Putamen (tissue), 1 donor: ENCODE measurements around the gene SMPD3.
"Not testable (repeated sequence)": the region's sequence is repeated elsewhere in the genome, so short reads cannot be mapped to it uniquely, and the experiment has no call there.

ENCODE experiments used
- DNase-seq: peaks from one replicate; pipeline ENCODE4 v3.0.0-alpha.2; 2016; ENCODE audit warnings: low spot score

SMPD3 gene

DNA sequence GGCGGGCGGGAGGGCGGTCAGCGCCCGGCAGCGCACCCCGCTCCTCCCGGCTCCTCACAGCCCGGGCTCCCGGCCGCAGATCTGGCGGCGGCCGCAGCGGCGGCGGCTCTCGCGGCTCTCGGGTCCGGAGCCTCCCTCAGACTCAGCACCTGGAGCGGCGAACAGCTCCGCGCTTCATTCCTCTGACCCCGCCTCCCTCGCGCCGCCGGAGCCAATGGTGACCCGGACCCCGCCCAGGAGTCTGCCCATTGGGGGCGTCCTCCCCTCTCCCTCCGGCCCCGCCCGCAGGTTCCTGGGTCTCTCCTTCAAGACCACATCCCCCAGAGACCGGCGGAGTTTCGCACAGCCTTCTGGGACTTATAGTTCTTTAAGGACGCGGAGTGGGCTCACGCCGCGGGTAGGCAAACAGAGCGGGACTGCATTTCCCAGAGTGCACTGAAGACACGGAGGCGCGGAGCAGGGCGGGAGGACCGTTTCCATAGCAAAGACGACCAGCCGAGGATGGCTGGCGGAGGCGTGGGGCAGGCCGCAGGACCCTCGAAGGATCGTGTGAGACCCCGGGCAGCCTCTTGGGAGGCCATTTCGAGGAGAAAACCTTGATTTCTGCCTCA lies at the start of gene SMPD3:
TSS of gene SMPD3 (minus strand) at position 149 of the 611 bp plus-strand sequence. CDS start 76,327 bp downstream, outside the sequence.
- peak; percentile 100 for DNase-seq

DNA sequence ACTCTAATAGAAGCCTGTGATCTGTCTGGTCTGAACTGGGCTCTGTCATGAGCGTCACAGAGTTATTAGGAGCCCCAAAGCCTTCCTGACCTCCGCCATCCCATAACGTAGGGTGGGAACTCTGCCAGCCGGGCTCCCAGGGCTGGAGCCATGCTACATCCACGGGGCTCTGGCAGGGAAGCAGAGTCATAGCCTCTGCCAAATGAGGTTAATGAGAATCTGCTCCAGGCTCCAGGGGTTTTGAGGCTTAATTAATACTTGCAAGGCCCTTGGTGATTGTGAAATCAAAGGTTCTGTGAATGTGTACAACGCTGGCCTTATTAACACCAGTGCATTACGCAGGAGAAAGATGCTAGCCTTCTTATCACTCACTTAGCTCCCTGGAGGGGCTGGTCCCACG lies 48.4 kb upstream of the SMPD3 start:
- DNase-seq = no peak

DNA sequence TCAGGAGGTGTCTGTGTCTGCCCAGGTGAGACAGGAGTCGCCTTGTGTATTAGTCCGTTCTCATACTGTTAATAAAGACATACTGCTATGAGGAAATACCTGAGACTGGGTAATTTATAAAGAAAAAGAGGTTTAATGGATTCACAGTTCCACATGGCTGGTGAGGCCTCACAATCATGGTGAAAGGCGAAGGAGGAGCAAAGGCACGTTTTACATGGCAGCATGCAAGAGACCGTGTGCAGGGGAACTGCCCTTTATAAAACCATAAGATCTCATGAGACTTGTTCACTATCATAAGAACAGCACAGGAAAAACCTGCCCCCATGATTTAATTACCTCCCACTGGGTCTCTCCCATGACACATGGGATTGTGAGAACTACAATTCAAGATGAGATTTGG lies 46.0 kb upstream of the SMPD3 start:
- DNase-seq = not testable (repeated sequence)

DNA sequence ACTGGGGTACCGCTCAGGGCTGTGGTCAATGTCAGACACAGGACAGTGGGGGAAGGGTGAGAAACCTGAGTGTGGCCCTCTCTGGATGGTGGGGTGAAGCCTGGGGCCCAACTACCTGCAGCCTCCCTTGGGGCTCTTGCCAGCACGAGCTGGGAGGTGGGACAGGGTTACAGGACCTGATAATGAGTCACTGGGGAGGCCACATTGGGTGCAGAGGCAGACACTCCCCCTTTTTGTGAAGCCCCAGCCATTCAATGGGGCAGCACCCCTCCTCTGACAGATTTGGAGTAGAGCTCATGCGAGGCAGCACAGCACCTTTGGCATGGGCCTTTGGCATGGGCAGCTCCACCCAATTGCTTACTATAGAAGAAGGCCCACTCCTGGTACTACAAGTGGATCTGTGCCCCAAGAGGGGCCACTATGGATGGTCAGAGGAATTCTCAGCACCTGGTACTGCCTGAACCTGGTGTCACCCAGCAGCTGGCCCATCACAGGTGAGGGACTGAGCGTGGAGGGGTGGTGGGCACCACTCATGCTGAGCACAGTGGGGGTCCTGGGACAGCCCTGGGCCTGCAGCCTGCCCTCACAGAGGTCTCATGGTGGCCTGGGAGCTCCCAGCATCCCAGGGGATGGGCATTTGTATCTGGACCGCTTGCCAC lies 45.2 kb upstream of the SMPD3 start:
- no peak for DNase-seq

DNA sequence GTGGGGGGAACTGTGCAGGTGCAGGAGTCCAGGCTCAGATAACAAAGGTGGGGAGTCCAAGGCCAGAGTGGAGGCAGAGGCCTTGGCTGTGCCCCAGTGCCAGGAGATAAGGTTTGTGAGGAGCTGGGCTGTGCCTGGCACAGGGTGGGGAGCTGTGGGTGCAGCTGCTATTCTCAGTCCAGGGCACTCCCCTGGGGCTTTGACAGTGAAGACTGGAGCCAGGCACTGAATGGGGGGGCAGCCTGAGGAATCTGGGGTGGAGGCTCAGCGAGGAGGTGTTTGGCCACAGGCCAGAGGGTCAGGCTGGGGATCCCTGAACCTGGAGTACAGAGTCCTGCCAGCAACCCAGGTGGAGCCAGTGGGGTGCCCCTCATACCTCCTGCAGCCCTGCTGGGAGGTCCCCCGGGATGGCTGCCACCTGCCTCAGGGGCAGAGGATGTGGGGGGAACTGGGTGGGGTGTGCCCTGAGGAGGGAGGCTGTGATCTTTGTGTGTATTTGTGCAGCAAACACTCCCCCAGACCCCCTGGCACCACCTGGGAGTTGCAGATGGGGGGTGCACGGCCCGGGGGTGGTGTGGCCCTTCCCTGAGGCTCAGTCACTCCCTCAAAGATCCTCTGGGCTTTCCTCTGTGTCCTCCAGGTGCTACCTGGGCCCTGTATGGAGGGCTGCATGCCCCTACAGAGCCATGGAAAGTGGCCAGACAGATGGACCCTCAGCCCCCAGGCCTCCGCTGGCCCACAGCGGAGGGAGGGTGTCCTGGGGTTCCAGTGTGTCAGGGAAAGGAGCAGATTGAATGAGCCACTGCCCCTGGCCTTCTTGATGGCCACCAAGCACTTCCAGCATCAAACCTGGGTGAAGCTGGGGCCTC lies 44.5 kb upstream of the SMPD3 start:
- DNase-seq = no peak

DNA sequence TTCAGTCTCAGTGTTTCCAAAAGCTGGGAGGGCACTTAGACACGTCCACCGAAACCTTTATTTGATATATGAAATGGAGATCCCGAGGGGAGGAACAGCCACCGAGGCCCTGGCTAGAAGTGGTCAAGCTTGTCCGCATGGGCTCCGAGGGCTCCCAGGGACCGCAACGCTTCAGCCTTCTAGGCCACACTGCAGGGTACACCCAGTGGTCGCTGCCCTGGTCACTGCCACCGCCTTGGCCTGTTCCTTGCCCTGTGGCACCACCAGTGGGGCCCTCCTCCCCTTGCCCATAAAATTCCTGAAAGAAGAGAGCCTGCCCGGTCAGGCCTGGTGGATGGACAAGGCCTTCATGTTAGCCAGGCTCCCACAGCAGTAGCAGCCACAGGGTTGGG lies 43.8 kb upstream of the SMPD3 start:
- no peak for DNase-seq

DNA sequence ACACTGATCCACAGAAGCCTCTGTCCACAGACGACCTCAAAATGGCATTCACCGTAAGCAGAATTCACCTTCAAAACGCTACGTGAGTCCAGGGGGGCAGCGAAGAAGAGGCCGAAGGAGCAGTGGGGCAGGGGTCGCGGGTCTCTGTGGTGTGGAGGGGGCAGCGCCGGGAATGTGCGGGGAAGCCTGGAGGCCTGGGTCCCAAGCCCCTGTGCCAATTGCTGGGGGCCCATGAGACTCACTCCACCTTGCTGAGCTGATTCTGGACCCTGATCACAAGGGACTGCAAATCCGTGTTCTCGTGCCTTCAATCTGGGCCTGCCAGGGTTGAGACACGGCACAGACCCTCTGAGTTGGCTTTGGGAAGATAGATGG lies 43.3 kb upstream of the SMPD3 start:
- DNase-seq = no peak

DNA sequence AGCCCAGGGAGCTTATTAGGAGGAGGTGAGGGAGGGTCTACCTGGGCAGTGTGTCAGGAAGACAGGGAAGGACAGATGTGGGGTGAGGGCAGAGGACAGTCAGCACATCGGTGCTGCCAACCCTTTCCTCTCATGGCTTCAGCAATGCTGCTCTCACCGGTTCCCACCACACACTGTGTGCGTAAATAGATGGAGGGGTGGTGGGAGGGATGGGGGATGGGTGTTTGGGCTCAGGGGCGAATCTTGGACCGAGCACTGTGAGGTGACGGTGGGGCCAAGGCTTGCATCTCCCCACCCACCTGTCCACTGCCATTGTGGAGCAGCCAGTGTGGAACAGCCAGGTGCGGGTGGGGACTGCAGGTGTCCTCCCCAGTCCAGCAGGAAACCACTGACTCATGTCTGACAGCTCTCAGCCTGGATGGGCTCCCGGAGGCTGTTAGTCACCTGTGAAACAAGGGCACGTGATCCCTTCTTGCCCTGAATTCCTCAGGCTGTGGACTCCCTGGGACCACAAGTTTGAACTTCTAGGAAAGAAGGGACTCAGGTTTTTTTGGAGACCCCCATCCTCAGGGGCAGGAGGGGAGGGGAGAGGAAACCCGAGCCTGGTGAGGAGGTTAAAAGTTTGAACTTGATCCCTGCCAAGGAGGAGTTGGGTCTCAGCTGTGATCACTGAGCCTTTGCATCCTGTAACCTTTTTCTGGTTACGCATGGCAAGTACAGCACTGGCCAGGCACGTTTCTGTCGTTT lies 42.7 kb upstream of the SMPD3 start:
- no peak for DNase-seq

DNA sequence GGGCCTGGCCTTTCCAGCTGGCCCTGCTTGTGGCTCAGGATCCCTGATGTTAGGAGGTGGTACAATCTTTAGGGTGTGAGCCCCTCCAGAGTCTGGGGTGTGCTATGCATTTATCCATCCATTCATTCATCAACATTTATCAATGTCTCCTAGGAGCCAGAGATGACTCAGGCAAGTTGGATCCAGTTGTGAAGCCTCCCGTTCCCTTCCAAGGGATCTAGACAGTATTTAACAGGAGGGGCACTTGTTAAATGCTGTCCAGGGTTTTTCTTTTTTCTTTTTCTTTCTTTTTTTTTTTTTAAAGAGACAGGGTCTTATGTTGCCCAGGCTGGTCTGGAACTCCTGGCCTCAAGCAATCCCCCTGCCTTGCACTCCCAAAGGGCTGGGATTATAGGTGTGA lies 42.0 kb upstream of the SMPD3 start:
- no peak for DNase-seq

DNA sequence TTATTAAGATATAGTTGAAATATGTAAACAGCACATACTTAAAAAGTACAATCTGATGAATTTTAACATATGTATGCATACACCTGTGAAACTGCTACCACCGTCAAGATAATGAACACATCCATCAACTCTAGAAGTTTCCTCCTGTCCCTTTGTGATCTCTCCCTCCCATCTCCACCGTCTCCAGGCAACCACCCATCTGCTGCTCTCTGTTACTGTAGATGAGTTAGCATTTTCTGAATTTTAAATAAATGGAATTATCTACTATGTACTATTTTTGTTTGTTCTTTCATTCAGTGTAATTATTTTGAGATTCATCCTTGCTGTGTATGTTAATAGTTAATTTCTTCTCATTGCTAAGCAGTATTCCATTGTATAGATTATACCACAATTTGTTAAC lies 40.2 kb upstream of the SMPD3 start:
- no peak for DNase-seq

DNA sequence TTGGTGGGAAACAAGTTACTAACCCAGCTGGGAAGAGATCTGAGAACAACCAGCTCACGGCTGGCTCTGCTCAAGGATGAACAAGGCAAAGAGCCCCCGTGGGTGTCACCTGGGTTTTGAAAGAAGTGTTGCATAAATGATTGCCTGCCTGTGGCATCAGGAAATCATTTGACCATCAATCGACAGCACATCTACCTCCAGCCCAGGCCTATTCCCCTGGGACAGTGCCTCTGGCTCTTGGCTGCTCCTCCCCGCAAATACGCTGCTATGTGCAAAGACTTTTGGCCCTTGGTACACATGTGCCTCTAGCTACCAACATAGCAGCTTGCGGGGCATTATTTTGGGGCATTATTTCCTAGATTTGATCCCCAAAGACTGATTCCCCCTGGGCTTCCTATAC lies 39.4 kb upstream of the SMPD3 start:
- DNase-seq = no peak

DNA sequence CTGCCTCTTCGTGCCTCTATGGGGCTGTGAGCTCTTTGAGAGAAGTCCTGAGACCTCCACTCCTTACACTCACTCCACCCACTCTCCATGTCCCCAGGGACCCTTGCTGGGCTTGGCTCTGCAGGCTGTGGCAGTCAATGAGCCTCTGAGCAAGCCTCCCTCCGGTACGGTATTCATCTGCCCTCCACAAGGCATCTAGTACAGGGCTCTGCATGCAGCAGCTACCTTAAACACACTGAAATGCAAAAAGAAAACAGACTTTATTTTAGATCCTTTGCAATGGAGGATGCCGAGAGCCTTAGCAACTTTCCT lies 38.9 kb upstream of the SMPD3 start:
- DNase-seq = no peak

DNA sequence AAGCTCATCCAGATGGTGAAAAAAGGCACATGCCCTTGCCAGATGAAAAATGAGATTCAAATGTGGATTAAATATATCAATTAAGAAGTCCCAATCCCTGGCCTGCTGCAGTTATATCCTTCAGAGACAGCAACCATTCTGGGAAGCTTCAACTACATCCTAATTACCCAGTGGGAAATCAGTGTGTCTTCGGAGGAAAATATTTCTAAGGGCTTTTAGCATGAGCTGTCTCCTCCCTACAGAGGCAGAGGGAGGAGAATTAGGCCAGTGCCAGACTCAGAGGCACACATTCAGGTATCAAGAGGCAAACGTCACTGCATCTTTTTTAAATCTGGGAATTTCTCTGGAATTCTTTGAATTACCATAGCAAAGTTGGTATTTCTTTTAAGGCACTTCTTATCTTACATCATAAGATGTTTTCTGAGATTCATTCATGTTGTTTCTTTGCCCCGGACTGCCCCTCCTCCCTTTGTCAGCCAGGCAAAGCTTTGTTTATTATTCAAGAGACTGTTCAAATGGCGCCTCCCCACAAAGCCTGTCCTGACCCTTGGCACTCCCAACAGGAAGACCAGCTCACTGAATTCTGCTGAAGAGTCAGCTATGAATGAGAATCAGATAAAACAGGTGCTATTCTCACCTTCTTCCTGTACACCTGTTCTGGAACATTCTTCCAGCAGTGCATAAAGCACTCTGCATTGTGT lies 38.3 kb upstream of the SMPD3 start:
- no peak for DNase-seq

DNA sequence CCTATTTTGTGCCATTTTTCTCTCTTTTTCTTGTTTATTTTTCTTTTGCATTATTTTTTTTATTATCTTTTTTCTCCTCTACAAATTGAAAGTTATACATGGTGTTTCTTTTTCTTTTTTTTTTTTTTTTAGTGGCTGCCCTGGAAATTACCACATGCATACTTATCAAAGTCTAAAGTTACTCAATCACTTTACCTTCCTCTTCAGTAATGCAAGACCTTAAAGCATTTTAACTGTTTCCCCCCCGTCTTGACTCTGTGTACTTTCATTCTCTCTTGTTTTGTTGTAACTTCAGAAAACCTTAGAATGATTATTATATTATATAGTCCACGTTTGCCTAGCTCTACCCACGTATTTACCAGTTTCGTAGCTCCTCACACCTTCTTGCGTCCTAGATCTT lies 33.3 kb upstream of the SMPD3 start:
- DNase-seq = no peak

DNA sequence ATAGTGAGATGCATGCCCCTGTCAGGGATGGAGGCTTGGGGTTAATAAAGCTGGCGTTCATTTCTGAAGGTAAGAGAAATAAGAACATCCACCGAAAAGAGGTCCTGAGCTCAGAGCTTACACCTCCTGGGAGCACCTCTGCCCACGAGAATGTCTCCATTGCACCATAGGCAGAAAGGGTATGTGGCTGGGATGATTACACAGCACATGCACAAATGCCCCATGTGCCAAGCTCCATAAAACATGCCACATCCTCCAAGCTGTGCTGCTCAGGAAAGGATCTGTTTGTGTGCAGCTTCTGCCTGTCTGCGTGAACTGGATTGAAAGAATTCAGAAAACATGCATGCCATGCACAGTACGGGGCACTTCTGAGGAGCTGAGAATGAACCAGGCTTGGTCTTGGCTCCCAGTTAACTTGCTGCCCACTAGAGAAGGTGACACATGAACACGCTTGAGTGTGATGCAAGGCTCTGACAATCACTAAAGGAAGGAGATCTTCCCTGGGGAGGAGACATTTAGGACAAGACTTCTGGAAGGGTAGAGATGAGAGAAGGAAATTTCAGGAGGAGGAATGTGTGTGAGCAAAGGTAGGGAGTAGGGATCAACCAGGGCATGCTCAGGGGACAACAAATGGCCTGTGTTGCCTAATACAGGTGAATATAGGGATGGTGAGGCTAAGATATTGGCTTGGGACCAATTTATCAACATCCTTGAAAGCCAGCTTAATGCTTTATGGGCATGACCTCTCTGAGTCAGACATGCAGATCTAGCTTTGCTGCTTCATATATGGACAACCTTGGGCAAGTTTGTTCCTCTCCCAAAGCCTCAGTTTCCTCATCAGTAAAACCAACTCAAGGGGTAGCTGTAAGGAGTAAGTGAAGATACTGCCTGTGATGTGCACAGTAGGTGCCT lies 32.0 kb upstream of the SMPD3 start:
- no peak for DNase-seq

DNA sequence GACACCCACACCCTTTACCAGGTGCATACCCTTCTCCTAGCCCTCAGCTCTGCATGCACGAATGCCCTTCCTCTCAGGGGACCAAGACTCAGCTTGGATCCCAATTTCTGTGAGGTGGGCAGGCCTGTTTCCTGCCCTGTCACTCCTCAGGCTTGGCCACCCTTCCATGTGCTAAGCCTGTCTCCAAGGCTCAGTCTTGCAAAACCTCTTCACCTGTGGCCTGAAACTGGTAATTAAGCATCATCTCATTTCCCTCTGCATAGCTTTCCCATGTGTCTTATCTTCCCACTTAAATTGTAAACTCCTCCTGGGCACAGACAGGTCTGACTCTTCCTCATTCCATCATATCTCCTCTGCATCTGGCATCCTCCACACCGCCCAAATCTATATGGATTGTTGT lies 31.0 kb upstream of the SMPD3 start:
- DNase-seq = no peak

DNA sequence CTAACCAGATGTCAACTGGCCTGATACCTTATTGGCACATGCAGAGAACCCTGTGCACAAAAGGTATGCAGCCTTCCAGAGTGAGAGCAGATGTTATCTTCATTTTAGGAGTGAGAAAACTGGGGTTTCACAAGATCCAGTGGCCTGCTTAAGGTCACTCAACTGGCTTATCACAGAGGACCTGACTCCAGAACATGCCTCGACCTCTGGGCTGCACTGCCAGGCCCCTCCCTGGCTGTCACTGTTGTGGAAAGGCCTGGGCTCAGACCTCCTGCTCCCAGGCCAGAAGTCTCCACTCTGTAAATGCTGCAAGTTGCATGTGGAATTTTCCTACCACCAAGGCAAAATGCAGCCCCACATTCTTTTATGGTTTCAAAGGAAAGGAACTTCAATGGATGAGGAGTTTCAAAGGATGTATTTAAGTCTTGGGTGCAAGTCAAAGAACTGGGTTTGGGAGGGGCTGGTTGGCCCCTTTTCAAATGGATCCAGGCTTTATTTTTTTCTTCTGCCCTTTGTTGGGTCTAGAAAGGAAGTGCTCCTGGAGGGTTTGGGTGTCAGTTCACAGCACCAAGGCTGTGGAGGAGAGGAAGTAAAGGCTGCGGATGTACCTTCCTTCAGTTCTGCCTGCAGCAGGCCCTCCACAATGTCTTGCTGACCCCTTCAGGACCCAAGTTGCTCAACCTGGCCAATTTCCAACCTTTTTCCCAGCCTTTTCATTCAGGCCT lies 30.4 kb upstream of the SMPD3 start:
- DNase-seq = no peak

DNA sequence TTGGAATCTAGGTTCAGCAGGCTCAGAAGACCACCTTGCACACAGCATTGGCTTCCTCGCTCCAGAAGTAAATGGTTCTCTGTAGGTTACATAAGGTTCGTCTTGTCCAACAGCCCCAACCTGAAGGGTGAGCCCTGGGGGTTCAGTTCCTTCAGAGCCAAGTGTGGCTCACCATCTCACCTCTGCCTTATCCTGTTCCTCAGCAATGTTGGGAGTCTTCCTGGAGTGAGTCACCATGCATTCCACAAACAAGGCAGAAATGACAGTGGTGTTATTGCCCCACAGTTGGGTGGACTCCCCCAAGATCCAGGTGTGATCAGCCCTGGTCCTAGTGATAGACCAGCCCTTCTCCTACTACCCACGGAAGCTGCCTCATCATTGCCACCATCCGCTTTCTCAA lies 26.8 kb upstream of the SMPD3 start:
- DNase-seq = no peak

DNA sequence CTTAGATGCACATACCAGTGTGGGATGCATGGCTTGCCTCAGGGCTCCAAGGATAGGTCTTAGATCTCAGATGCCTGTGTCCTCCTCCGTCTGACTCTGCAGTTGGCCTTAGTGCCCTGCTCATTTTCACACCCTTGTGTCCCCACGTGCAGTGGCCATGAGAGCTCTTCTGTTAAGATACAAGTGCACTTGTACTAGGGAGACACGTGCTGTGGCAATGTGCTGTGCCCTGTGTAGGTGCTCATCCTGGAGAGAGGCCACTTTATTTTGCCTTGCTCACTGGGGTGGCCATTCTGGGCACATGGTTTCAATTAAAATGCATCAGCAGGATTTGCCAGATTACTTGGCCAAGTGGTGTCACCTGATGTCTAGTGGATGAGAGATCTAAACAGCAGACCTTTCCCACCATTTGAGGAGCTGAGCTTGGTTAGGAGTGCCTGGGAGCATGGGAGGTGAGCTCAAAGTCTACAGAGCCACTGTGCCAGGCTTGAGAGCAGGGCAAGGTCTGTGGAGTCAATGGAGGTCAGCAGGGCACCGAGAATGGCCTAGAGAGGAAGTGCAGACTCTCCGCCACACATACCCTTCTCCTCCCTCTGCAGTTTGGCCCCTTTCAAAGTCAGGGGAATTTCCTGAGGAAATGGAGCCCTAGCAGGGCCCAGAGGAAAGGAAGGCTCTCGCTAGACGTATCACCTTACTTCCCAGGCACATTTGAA lies 25.2 kb upstream of the SMPD3 start:
- DNase-seq = no peak

DNA sequence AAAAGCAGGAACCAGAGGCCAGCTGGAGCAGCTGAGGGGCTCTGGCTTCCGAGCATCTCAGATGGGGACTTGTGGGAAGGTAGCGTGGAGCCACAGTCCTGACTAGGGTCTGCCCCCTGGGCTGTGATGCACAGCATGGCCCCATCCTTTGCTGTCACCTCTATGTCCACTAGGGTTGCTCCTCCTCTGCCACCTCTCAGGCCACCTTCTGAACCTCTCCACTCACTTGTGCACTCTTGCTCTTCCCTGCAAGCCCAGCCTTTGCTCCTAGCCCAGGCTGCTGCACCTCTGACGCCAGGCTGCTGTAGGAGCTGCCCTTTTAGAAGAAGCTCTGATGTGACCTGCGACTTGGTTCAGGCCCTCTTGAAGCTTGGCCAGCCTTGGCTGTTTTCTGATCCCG lies 24.3 kb upstream of the SMPD3 start:
- DNase-seq = no peak
